Thoracic aorta (tissue), 2 donors: ENCODE data around the gene SRL. TPM values are rescaled to one million over a fixed set of nuclear protein-coding genes. Genes with fewer than 3 reads are reported as not detected.

Experiments
- ATAC-seq: fragments of 150-250 bp; one replicate; pipeline ENCODE4 v1.8.0; 2017; ENCODE audit warnings: low read depth; ENCODE audit not compliant: insufficient number of reproducible peaks, low FRiP score
- DNase-seq: peaks from one replicate; pipeline ENCODE4 v3.0.0-alpha.2; 2020; ENCODE audit warnings: low spot score
- H3K27ac ChIP-seq, 2 donors: fragments of 200-600 bp; sonication (generic); 1 replicate in 1 of 2; 2 replicates in 1 of 2; pipeline ENCODE4 v1.5.1; 2016; ENCODE audit warnings: mild to moderate bottlenecking in 2 of 2, moderate library complexity in 2 of 2
- H3K27me3 ChIP-seq: fragments of 200-600 bp; sonication (generic); replicated peaks from 2 replicates; pipeline ENCODE4 v1.6.0; 2016; ENCODE audit warnings: mild to moderate bottlenecking; ENCODE audit not compliant: insufficient read depth
- H3K36me3 ChIP-seq: fragments of 200-600 bp; sonication (generic); one replicate; pipeline ENCODE4 v1.5.1; 2016
- H3K4me1 ChIP-seq, 2 donors: fragments of 200-600 bp; sonication (generic); 1 replicate in 1 of 2; 2 replicates in 1 of 2; pipeline versions ENCODE4 v1.5.1 to v1.6.0; 2016; ENCODE audit warnings: low read depth in 2 of 2, mild to moderate bottlenecking in 1 of 2; ENCODE audit not compliant: control insufficient read depth in 1 of 2
- H3K4me3 ChIP-seq: fragments of 200-600 bp; sonication (generic); 2 replicates; pipeline ENCODE4 v1.5.1; 2016; ENCODE audit warnings: mild to moderate bottlenecking
- H3K9me3 ChIP-seq: fragments of 200-600 bp; sonication (generic); 2 replicates; pipeline ENCODE4 v1.5.1; 2016
- total RNA-seq, 2 donors: library from RNA; depleted of rRNA; stranded (reverse); fragments of >200 nt; gene quantifications; one replicate each; pipeline versions ENCODE4 v1.1.0 to v1.2.3, GENCODE V29; 2016
- TF ChIP-seq, protein P1 (sequence below): fragments of 200-600 bp; sonication (generic); IDR thresholded peaks from one replicate; pipeline ENCODE4 v1.5.1; 2019; ENCODE audit warnings: antibody characterized with exemption

Gene SRL
- total RNA-seq, 2 donors from 2014 or later = 0.68 to 1.1 TPM

GRCh38 chr16:4176906-4177417, 64.9 kb downstream of the SRL start:
- no peak overlapping the region for H3K4me3 ChIP-seq
- no peaks in the 10 kb centered on the region for H3K9me3 ChIP-seq
- no peaks in the 10 kb centered on the region for H3K36me3 ChIP-seq
- DNase-seq (no peak), ATAC-seq (no peak)
- TF ChIP-seq, protein P1, sequence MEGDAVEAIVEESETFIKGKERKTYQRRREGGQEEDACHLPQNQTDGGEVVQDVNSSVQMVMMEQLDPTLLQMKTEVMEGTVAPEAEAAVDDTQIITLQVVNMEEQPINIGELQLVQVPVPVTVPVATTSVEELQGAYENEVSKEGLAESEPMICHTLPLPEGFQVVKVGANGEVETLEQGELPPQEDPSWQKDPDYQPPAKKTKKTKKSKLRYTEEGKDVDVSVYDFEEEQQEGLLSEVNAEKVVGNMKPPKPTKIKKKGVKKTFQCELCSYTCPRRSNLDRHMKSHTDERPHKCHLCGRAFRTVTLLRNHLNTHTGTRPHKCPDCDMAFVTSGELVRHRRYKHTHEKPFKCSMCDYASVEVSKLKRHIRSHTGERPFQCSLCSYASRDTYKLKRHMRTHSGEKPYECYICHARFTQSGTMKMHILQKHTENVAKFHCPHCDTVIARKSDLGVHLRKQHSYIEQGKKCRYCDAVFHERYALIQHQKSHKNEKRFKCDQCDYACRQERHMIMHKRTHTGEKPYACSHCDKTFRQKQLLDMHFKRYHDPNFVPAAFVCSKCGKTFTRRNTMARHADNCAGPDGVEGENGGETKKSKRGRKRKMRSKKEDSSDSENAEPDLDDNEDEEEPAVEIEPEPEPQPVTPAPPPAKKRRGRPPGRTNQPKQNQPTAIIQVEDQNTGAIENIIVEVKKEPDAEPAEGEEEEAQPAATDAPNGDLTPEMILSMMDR = no peak
- H3K4me1 ChIP-seq = no peaks in the 10 kb centered on the region
- H3K27me3 ChIP-seq = no peaks in the 10 kb centered on the region
- H3K27ac ChIP-seq = no peak overlapping the region

DNA sequence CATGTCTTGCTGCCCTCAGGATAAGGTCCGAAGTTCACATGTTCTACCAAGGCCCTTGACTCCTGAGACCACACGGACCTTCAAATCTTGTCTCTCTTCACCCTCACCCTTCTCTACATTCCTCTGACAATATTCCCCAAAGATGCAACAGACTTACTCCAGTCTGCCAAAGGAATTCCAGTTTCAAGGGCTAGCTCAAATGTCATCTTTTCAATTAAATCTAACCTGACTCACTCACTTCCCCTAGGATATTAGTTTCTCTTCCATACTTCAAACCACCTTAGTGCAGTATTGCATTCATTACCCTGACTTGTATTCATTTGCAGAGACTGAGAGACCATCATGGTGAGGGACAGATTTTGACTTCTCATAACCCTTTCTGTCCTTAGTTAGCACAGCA, 66.0 kb downstream of the SRL start:
- ATAC-seq (no peak), DNase-seq (no peak)
- H3K9me3 ChIP-seq = no peaks in the 10 kb centered on the region
- no peaks in the 10 kb centered on the region for H3K36me3 ChIP-seq
- H3K27ac ChIP-seq = no peak overlapping the region
- no peaks in the 10 kb centered on the region for H3K4me1 ChIP-seq
- no peaks in the 10 kb centered on the region for H3K27me3 ChIP-seq
- TF ChIP-seq, protein P1 = no peak
- no peak overlapping the region for H3K4me3 ChIP-seq

- no peaks in the 10 kb centered on the region for H3K9me3 ChIP-seq
- H3K27ac ChIP-seq = no peak overlapping the region
- ATAC-seq (no peak), DNase-seq (no peak)
- no peaks in the 10 kb centered on the region for H3K36me3 ChIP-seq
- no peaks in the 10 kb centered on the region for H3K27me3 ChIP-seq
- H3K4me1 ChIP-seq = no peaks in the 10 kb centered on the region
- TF ChIP-seq, protein P1 = no peak
- no peak overlapping the region for H3K4me3 ChIP-seq
These were observed 69.8 kb downstream of the SRL start for GRCh38 chr16:4172070-4172469.

GRCh38 chr16:4169415-4169814, 72.5 kb downstream of the SRL start:
- DNase-seq (no peak), ATAC-seq (no peak)
- Histone ChIP-seq H3K27me3 (no peaks in the 10 kb centered on the region), H3K4me1 (no peaks in the 10 kb centered on the region), H3K4me3 (no peak overlapping the region), H3K36me3 (no peaks in the 10 kb centered on the region), H3K27ac (no peak overlapping the region), H3K9me3 (no peaks in the 10 kb centered on the region)
- TF ChIP-seq, protein P1 = no peak

DNA sequence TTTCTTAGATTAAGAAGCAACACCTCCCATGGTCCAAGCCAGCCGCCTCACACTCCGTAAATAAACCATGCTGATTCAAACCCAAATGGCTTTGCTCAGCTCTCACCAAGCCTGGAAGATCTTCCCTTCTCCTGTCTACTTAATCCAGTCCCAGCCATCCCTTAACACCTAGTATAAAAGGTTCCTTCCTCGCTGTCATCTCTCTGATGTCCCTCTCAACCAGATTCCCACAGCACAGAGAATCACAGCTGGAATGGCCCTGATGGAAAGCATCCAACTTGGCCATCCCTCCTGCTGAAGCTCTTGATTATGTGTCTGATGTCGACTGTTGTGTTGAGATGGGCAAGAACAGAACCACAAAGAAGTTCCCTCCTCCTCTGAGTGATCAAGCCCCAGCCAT, 75.1 kb downstream of the SRL start:
- TF ChIP-seq, protein P1 = no peak
- no peak for ATAC-seq
- H3K27me3 ChIP-seq = no peaks in the 10 kb centered on the region
- no peaks in the 10 kb centered on the region for H3K36me3 ChIP-seq
- DNase-seq = no peak
- no peak overlapping the region for H3K27ac ChIP-seq
- no peaks in the 10 kb centered on the region for H3K4me1 ChIP-seq
- H3K9me3 ChIP-seq = no peaks in the 10 kb centered on the region
- H3K4me3 ChIP-seq = no peak overlapping the region
